T1000 (cell line): ENCODE results near the gene QSOX1.
A peak's percentile ranks its signal among the peaks of the same experiment; 100 is the strongest.

Experiments
- DNase-seq: peaks from one replicate; lab custom pipeline; 2025; ENCODE audit warnings: mixed read lengths; lab: John Stamatoyannopoulos, UW

QSOX1 gene

GRCh38 chr1:180213401-180214170 is 58.9 kb downstream of the QSOX1 start:
- DNase-seq, result no peak

GRCh38 chr1:180215856-180216625 is 61.4 kb downstream of the QSOX1 start:
- DNase-seq, result no peak

GRCh38 chr1:180217006-180217405 is 62.3 kb downstream of the QSOX1 start:
- DNase-seq, result no peak

GRCh38 chr1:180218806-180219765 is 64.4 kb downstream of the QSOX1 start:
- DNase-seq, result no peak

- no peak for DNase-seq
These were observed 65.1 kb downstream of the QSOX1 start for GRCh38 chr1:180219776-180220175.

- no peak for DNase-seq
These were observed 66.8 kb downstream of the QSOX1 start for GRCh38 chr1:180221462-180221861.

GRCh38 chr1:180224902-180225301 is 70.2 kb downstream of the QSOX1 start:
- DNase-seq, result no peak

- DNase-seq, result no peak
These were observed 70.7 kb downstream of the QSOX1 start for GRCh38 chr1:180225403-180225802.

GRCh38 chr1:180227861-180228647 is 73.4 kb downstream of the QSOX1 start:
- no peak for DNase-seq

- no peak for DNase-seq
These were observed 74.2 kb downstream of the QSOX1 start for GRCh38 chr1:180228648-180229482.

- peak; percentile 61 for DNase-seq
These were observed 75.1 kb downstream of the QSOX1 start, which contains the start of gene LHX4 for GRCh38 chr1:180229483-180230415. LHX4 (plus strand) TSS chr1:180230264; CDS start chr1:180230530, 266 bp downstream.

- DNase-seq, result no peak
These were observed 75.7 kb downstream of the QSOX1 start for GRCh38 chr1:180230416-180230790.

GRCh38 chr1:180230791-180231505 is 76.3 kb downstream of the QSOX1 start:
- peak; percentile 35 for DNase-seq

- DNase-seq, result peak; percentile 24
These were observed 76.8 kb downstream of the QSOX1 start for GRCh38 chr1:180231506-180231921.

- DNase-seq, result no peak
These were observed 77.3 kb downstream of the QSOX1 start for GRCh38 chr1:180231936-180232335.

- no peak for DNase-seq
These were observed 77.9 kb downstream of the QSOX1 start for GRCh38 chr1:180232521-180233043.

- no peak for DNase-seq
These were observed 78.7 kb downstream of the QSOX1 start for GRCh38 chr1:180233191-180234011.
